Muscle of back (tissue), 13 donors: ENCODE results near the gene IL17RE. TPM values are rescaled to one million over a fixed set of nuclear protein-coding genes. Genes with fewer than 3 reads are reported as not detected.
A peak's percentile ranks its signal among the peaks of the same experiment; 100 is the strongest.
"Not testable (repeated sequence)": the region's sequence is repeated elsewhere in the genome, so short reads cannot be mapped to it uniquely, and the experiment has no call there.

Experiments used
- DNase-seq, 3 donors: peaks; one replicate each; pipeline versions ENCODE4 v3.0.0 to v3.0.0-alpha.2; 2013
- long read RNA-seq, 9 donors: transcript quantifications; one replicate each; lab custom pipeline, GENCODE V29; 2026
- polyA plus RNA-seq, 10 donors: library from polyadenylated mRNA; unstranded; fragments of 120-200 nt; gene quantifications; one replicate each; pipeline ENCODE4 v1.2.1, GENCODE V29; 2013; ENCODE audit not compliant: insufficient read length in 10 of 10

Gene IL17RE, protein sequence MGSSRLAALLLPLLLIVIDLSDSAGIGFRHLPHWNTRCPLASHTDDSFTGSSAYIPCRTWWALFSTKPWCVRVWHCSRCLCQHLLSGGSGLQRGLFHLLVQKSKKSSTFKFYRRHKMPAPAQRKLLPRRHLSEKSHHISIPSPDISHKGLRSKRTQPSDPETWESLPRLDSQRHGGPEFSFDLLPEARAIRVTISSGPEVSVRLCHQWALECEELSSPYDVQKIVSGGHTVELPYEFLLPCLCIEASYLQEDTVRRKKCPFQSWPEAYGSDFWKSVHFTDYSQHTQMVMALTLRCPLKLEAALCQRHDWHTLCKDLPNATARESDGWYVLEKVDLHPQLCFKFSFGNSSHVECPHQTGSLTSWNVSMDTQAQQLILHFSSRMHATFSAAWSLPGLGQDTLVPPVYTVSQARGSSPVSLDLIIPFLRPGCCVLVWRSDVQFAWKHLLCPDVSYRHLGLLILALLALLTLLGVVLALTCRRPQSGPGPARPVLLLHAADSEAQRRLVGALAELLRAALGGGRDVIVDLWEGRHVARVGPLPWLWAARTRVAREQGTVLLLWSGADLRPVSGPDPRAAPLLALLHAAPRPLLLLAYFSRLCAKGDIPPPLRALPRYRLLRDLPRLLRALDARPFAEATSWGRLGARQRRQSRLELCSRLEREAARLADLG
- 10 to 100 TPM in 1 of 10 donors, 1 to 10 TPM in 8, under 1 TPM in 1; 0.97 to 14.4 (median 1.7) TPM for polyA plus RNA-seq
- long read RNA-seq, donor 1: 0 reads
- long read RNA-seq, donor 2, partial matches to known transcripts: 6 of 6 reads
- long read RNA-seq, donor 2, other reads (novel, unspliced or antisense): 0 of 6 reads
- long read RNA-seq, donor 3: 0 reads
- long read RNA-seq, donor 4: 0 reads
- long read RNA-seq, donor 5: 0 reads
- long read RNA-seq, donor 6: 0 reads
- long read RNA-seq, donor 7: 0 reads
- long read RNA-seq, donor 8: 0 reads
- long read RNA-seq, donor 9: 0 reads

DNA sequence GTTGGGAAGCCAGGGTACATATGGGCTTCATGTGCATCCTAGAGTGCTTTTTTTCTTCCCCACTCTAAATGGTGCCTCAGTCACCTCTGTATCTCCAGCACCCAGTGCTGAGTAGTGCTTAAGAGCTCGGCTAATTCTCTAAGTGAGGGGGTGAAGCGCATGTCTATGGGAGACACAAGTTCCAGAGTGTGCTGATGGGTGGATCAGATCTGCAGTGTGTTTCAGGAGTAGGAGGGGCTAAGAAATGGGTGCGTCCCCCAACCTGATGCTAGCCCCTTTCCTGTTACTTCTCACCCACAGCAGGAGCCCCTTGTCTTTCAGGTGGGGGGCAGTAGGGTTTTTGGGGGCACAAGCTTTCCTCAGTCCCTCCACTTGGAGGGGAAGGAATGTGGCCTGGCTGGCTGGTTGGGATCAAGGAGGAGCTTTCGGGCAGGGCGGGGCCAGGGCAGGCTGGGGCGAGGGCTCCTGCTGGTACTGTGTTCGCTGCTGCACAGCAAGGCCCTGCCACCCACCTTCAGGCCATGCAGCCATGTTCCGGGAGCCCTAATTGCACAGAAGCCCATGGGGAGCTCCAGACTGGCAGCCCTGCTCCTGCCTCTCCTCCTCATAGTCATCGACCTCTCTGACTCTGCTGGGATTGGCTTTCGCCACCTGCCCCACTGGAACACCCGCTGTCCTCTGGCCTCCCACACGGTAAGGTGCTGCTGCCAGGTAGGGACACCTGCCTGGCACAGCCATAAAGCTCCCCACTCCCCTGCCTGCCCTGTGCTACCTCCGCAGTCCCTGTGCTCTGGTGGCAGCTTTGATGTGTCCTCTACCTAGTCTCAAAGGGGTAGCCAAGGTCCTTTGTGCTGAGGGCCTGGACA, at the start of gene IL17RE:
TSS of gene IL17RE (plus strand) at position 477 of the 866 bp plus-strand sequence. CDS start at position 562, 85 bp downstream.
- no peak for DNase-seq

DNA sequence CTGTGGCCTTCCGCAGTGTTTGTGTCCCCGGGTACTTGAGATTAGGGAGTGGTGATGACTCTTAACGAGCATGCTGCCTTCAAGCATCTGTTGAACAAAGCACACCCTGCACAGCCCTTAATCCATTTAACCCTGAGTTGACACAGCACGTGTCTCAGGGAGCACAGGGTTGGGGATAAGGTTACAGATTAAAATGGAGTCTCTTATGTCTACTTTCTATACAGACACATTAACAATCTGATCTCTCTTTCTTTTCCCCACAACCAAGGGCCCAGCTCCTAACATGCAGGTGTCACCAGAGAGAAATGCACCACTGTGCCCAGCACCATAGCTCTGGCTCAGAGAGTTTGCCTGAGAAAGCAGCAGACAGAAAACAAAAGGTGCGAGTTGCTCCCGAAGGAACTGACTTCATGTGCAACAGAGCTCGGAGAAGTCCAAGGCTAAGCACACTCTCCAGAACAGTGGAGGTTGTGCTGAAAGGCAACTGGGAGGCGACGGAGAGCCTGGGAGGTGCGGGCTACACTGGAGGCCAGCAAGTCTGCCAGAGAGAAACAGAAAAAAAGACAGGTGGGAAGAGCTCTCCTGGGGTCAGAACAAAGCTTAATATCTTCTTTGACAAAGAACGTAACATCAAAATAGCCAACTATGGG, 48.2 kb upstream of the IL17RE start:
- DNase-seq: not testable (repeated sequence)

DNA sequence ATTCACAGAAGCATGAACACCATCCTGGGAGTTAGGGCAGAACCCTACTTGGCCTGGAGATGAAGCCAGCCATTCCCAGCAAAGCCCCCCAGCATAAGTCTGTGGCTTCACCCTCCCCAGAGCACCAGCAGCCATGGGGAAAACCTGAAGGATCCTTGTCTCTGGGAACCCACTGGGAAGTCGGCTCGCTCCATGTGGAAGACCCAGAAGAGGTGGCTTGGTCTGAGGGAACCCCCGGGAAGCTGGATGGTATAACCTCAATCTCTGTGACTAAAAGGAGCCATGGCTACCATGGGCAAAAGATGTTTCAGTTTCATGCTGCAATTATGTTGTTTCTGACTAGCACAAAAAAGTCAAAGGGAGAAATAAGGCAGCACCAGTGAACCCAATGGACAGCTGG, 47.1 kb upstream of the IL17RE start:
- DNase-seq: no peak

DNA sequence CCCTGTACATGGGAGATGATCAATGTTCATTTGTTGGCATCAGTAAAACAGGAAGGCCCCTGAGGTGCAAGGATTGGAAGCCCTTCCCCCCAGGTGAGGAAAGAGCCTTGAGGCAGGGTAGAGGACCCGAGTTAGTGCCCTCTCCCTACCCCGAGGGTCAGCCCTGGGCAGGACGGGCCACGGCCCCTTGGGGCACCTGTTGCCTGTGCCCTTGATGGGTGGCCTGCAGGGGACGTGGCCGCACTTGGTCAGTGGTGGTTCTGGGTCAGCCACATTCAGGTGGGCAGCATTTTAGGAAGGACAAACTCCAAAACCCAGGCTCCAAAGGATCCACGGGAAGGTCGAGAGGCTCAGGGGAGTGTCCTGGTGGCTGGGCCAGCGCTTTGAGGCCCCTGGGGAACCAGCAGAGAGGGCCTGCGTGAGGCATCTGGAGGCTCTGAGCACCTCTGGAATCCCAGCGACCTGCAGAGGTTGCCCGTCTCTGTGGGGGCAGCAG, 43.1 kb upstream of the IL17RE start:
- no peak for DNase-seq

DNA sequence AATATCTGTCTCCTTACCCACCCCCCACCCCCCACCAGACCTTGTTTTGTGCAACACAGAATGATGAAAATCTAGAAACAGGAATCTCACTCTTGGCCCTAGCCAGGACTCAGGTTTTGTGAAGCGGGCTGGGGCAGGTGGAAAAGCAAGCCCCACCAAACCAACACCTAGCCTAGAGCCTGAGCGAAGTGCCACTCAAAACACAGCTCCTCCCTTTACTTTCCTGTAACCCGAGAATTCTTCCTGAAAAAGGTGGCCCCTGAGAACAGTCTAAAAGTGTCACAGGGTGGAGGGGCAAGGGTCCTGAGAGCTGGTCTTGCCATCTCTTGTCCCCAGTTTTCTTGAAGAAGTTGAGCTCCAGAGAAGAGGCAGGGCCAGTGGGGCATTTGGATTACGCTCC, 41.4 kb upstream of the IL17RE start:
- no peak for DNase-seq

DNA sequence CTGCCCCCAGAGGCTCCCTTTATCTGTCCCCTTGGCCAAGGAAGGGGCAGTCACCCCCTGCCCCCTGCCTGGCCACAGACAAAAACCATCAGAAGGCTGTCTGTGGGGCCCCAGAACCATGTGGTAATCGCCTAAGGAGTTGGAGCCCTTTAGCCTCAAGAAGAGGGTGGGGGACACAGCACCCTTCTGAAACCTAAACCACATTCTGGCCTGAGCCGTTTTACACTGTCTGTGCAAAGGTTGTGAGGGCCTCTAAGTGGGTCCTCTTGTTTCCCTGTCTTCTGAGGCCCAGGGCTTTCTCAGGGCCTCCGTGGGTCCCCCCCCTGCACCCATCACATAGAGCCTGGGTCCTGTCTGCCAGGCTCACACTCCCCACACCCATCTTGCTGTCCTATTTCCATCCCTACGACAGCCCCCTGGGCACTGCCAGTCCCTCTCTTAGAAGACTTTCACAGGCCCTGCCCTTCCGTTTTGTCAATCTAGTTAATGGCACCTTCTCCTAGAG, 41.0 kb upstream of the IL17RE start:
- DNase-seq: no peak

DNA sequence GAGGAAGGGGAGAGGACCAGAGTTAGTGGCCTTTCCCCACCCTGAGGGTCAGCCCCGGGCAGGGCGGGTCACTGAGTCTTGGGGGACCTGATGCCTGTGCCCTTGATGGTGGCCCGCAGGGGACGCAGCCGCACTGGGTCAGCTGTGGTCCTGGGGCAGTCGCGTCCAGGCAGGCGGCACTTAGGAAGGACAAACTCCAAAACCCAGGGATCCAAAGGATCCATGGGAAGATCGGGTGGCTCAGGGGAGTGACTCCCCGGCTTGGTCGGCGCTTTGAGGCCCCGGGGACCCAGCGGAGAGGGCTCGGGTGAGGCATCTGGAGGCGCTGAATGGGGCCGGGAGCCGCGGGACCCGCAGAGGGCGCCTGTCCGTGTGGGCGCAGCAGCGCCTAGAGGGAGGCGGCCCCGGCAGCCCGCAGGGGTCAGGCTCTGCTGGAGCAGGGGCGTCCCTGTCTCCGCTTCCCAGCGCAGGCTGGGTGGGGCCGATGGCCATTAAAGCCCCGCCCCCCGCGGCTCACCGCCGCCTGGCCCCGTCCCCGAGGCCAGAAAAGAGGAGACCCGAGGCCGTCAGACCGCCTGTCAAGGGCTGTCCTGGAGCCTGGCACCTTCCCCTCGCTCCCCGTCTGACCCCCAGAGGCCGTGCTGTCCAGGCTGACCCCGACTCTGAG, 40.1 kb upstream of the IL17RE start:
- DNase-seq: peak; percentile 33 to 71 (median 39)

DNA sequence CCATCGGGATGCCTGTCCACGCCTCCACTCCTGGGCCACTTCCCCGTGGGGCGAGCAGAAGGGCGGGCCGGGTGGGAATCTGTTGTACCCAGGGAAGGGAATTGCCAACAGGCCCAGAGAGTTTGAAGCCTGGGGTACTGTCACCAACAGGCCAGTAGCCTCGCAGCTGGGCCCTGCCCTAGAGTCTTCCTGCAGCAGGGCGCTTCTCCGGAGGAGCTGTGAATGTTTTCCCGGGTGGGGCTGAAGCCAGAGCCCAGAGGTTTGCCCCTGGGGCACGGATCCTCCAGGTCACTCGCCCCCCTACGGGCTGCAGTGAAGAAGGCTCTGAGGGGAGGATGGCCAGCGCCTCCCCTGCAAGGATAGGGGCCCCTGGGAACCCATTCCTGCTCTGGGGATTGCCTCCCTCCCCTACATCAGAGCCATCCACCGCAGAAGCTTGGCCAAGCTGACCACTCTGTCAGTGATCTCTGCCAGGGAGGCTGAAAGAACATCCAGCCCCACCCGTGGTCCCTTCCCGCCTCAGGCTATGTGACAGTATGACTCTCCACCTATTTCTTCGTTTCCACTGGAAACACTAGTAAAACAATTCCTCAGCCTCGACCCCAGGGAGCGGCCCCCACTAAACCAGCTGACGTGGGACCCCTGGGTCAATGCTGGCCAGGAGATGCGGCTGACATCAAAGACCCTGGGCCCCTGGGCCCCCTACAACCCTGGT, 39.4 kb upstream of the IL17RE start:
- DNase-seq: peak in 1 of 3 donors; percentile 25

DNA sequence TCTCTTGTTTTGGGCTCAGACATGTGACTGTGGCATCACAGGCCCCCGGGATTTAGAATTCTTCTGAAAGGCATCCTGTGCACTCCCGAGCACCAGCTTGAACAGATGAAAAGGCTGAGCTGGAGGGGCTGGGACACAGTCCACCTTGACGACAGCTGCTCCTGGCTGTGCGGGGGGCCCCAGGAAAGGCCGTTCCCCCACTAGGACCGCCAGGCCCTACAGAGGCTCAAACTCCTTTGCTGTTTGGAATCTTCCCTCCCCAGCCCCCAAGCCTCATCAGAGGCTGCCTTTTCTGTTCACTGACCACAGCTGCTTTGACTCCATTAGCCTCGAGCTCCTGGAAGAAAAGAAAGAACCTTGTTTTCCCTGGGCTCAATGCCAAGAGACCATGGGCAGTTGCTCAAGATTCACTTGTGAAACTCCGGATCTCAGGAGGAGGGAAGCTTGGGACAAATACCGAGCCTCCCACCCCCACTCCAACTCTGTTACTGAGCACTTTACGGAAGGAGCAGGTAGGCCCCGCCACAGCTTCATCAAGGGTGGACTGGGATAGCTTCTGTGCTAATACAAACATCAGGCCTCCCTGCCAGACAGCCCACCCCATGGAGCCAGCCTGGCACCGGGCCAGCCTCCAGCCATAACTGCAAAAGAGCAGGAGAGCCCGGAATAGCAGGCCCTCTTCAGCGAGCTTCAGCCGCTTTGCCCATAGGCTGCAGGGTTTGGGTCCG, 38.3 kb upstream of the IL17RE start:
- peak; percentile 71 to 85 (median 75) for DNase-seq

DNA sequence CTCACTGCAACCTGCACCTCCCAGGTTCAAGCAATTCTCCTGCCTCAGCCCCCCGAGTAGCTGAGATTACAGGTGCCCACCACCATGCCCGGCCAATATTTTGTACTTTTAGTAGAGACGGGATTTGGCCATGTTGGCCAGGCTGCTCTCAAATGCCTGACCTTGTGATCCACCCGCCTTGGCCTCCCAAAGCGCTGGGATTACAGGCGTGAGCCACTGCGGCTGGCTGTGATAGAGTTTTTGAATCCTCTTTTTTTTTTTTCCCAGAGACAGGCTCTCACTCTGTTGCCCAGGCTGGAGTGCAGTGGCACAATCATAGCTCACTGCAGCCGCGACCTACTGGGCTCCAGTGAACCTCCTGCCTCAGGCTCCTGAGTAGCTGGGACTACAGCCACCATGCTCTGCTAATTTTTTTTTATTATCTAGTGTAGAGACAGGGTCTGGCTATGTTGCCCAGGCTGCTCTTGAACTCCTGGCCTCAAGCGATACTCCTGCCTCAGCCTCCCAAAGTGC, 37.5 kb upstream of the IL17RE start:
- DNase-seq: not testable (repeated sequence)

DNA sequence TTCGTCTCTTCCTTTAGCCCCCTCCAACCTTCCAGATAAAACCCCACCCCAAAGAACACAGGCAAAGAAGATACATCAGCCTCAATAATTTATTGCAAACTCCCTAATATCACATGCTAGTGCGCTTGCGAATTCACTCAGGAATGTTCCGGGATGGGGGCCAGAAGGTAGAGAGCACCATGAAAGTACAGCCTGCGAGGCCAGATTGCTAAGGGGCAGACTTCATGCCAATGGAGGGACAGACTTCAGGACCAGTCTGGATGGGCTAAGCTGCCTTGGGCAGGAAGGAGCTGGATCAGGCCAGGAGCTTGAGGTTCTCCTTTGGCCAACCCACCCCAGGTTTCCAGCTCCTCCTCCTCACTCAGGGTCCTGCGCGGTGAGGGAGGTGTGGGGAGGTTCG, 36.0 kb upstream of the IL17RE start:
- DNase-seq: peak in 1 of 3 donors; percentile 20

DNA sequence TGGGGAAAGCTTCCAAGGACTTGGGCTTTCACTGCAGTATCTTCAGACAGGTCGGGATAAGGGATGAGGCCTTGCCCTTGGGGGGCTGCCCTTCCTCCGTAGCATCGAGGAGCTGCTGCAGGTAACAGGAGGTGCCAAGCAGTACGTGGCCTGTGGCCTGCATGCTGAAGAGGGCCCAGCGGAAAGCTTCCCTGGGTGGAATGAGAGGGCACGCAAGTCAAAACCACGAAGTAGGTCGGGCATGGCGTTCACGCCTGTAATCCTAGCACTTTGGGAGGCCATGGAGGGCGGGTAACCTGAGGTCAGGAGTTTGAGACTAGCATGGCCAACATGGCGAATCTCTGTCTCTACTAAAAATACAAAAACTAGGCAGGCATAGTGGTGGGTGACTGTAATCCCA, 35.5 kb upstream of the IL17RE start:
- no peak for DNase-seq

DNA sequence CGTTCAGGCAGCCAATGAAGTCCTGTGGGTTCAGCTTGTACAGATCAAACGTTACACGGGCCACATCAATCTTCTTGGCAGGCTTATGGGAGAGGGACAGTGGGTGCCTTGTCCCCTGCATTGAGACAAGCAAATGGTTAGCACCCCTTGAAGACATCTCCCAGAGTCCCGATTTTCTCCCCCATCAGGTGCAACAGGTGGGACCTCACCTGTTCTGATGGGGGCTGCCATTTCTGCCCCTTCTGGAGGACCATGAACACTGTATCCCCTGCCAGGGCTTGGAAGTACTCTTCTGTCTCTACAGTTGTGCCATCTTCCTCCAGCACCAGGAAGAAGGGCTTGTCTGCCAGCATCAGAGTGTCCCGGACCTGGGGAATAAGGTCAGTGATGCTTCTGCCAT, 32.7 kb upstream of the IL17RE start:
- DNase-seq: no peak

DNA sequence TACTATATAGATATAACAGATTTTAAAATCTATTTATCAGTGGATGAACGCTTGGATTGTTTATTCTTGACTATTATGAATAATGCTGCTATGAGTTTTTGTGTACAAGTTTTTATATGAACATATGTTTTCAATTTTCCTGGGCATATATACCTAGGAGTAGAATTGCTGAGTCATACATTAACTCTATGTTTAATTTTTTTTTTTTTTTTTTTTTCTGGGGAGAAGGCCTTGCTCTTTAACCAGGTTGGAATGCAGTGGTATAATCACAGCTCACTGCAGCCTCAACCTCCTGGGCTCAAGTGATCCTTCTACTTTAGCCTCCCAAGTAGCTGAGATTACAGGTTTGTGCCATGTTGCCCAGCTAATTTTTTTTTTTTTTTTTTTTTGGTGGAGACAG, 31.7 kb upstream of the IL17RE start:
- DNase-seq: peak in 1 of 3 donors; percentile 40

DNA sequence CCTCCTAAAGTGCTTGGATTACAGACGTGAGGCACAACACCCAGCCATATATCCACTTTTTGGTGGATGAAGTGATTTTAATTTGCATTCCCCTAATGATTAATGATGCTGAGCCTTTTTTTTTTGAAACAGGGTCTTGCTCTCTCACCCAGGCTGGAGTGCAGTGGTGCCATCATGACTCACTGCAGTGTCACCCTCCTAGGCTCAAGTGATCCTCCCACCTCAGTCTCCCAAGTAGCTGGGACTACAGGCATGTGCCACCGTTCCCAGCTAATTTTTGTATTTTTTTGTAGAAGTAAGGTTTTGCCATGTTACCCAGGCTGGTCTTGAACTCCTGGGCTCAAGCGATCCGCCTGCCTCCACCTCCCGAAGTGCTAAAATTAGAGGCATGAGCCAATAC, 30.6 kb upstream of the IL17RE start:
- not testable (repeated sequence) for DNase-seq

DNA sequence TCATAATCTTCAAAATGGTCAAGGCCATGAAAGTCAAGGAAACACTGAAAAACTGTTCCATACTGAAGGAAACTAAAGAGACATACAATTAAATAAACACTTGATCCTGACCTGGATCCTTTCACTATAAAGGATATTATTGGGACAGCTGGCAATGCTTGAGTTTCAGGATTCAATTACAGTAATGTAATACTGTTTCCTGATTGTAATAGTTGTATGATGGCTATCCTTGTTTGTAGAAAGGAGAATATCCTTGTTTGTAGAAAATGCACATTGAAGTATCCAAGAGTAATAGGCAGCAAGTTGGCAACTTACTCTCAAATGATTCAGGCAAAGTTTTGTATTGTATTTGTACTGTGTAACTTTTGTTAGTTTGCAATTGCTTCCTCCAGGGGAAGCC, 27.2 kb upstream of the IL17RE start:
- no peak for DNase-seq

DNA sequence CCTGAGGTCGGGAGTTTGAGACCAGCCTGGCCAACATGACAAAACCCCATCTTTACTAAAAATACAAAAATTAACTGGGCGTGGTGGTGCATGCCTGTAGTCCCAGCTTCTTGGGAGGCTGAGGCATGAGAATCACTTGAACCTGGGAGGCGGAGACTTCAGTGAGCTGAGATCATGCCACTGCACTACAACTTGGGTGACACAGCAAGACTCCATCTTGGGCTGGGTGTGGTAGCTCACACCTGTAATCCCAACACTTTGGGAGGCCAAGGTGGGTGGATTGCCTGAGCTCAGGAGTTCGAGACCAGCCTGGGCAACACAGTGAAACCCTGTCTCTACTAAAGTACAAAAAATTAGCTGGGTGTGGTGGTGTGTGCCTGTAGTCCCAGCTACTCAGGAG, 26.4 kb upstream of the IL17RE start:
- DNase-seq: not testable (repeated sequence)

DNA sequence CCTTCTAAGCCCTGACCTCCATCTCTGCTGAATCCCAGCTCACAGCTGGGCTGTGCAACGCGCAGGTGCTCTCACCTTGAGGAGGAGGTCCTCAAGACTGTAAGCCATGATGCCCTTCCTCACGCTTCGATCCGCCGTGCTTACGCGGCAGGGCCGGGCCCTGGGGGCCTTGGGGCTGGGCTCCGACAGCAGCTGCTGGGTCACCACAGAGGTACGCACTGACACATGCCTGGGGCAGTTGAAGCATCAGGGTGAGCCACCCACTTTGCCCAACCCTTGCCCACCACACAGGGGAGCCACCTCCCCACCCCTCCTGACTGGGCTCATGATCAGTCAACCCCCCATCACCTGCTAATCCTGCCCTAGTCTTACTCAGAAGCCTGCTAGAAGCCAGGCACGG, 25.7 kb upstream of the IL17RE start:
- DNase-seq: no peak
